ENCODE measurements around the gene SETBP1.

SETBP1 gene

DNA sequence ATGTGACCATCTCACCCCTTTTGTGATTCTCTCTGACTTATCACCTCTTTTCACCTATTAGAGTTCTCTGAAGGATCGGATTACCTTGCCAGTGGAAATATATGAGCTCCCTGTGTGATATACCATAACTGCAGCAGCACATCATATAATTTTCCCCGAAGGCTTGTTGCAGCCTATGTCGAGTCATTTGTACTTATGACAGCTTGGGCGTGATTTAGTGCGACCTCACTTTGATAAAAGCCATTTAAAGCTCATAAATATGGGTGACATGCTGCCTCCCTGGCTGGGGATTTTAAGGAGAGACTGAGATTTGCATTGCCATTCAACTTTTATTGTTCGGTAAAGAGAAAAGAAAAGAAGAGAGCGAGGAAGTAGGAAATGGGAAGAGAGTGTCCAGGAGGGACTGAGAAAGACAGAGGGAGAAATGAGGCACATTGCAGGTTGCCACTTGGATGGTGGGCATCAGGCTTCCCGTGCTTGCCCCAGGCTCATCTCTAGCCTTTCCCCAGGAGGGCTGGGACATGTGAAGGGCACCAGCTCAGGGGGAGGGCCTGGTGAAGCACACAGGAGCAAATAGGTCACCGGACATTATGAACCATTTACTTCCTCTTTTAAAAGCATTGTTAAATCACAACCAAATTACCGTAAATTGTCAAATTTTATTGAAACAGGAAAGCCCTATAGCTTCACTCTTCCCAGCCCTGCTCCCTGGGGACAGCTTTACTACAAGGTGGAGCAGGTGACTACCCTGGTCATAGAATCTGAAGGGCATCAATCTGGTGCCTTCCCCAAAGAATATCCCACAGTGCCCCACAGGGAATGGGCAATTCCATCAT lies 161.3 kb downstream of the SETBP1 start:
- H3K4me3 ChIP-seq (ENCODE audit: low read depth, low read length) = no peak overlapping the region
- POLR2A ChIA-PET = no interaction called here
- H3K4me1 ChIP-seq (ENCODE audit: control insufficient read depth, insufficient read depth, low read length) = peaks cover 20% of the 10 kb centered on the region
- H3K27ac ChIP-seq (ENCODE audit: extremely low read depth, low read depth, low read length) = no peak overlapping the region
- CTCF ChIA-PET = interaction anchor here (0.5 to 0.6 kb wide), 2 partner anchors 77 to 546 kb away, joined by 3 to 4 read pairs; no protein-coding TSS in a partner anchor
- H3K36me3 ChIP-seq (ENCODE audit: control insufficient read depth in 2 of 2, insufficient read depth in 1 of 2, low read length in 2 of 2) = no peaks in the 10 kb centered on the region
- no peaks in the 10 kb centered on the region; the same call in 1 of the 2 replicates for H3K9me3 ChIP-seq (ENCODE audit: control insufficient read depth, insufficient read depth, low read depth, low read length)
- TF ChIP-seq FEZF1 (tag by site-specific recombination; IDR thresholded peaks at IDR 0.05) = peak; percentile 67
- TF ChIP-seq, protein P1, sequence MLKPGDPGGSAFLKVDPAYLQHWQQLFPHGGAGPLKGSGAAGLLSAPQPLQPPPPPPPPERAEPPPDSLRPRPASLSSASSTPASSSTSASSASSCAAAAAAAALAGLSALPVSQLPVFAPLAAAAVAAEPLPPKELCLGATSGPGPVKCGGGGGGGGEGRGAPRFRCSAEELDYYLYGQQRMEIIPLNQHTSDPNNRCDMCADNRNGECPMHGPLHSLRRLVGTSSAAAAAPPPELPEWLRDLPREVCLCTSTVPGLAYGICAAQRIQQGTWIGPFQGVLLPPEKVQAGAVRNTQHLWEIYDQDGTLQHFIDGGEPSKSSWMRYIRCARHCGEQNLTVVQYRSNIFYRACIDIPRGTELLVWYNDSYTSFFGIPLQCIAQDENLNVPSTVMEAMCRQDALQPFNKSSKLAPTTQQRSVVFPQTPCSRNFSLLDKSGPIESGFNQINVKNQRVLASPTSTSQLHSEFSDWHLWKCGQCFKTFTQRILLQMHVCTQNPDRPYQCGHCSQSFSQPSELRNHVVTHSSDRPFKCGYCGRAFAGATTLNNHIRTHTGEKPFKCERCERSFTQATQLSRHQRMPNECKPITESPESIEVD (tag by site-specific recombination; IDR thresholded peaks at IDR 0.05) = peak; percentile 36; the same call in 1 of the 2 replicates
- TF ChIP-seq, protein P2, sequence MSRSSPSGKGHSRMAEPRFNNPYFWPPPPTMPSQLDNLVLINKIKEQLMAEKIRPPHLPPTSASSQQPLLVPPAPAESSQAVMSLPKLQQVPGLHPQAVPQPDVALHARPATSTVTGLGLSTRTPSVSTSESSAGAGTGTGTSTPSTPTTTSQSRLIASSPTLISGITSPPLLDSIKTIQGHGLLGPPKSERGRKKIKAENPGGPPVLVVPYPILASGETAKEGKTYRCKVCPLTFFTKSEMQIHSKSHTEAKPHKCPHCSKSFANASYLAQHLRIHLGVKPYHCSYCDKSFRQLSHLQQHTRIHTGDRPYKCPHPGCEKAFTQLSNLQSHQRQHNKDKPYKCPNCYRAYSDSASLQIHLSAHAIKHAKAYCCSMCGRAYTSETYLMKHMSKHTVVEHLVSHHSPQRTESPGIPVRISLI (tag by site-specific recombination; IDR thresholded peaks at IDR 0.05) = no peak
- TF ChIP-seq ZBTB44 (tag by site-specific recombination; IDR thresholded peaks at IDR 0.05) = no peak
- no peak for TF ChIP-seq ZNF146 (tag by site-specific recombination; IDR thresholded peaks at IDR 0.05)
- no peak for TF ChIP-seq ZNF132 (tag by site-specific recombination; IDR thresholded peaks at IDR 0.05; ENCODE audit: borderline replicate concordance)
- TF ChIP-seq ZNF558 (tag by site-specific recombination; IDR thresholded peaks at IDR 0.05) = no peak
- TF ChIP-seq ZNF529 (tag by site-specific recombination; IDR thresholded peaks at IDR 0.05; ENCODE audit: insufficient replicate concordance) = no peak
- TF ChIP-seq ZNF274 (IDR thresholded peaks at IDR 0.05; ENCODE audit: low read length) = no peak
- TF ChIP-seq ZNF274 (tag by site-specific recombination; IDR thresholded peaks at IDR 0.05; ENCODE audit: borderline replicate concordance) = no peak
- no peak for TF ChIP-seq ZNF548 (tag by site-specific recombination; IDR thresholded peaks at IDR 0.05)
- TF ChIP-seq HOXD13 (CRISPR knock-in tag; IDR thresholded peaks at IDR 0.05; ENCODE audit: borderline replicate concordance) = 0 out of 2 replicates have a peak, but pooled peaks have one; percentile 20
- TF ChIP-seq ZBTB8A (tag by site-specific recombination; IDR thresholded peaks at IDR 0.05) = peak; percentile 14; the same call in 1 of the 2 replicates
- TF ChIP-seq PRDM1 (tag by site-specific recombination; IDR thresholded peaks at IDR 0.05) = no peak
- TF ChIP-seq BCL11B (tag by site-specific recombination; IDR thresholded peaks at IDR 0.05; ENCODE audit: low read depth) = 0 out of 2 replicates have a peak, but pooled peaks have one; percentile 51
- TF ChIP-seq, protein P3, sequence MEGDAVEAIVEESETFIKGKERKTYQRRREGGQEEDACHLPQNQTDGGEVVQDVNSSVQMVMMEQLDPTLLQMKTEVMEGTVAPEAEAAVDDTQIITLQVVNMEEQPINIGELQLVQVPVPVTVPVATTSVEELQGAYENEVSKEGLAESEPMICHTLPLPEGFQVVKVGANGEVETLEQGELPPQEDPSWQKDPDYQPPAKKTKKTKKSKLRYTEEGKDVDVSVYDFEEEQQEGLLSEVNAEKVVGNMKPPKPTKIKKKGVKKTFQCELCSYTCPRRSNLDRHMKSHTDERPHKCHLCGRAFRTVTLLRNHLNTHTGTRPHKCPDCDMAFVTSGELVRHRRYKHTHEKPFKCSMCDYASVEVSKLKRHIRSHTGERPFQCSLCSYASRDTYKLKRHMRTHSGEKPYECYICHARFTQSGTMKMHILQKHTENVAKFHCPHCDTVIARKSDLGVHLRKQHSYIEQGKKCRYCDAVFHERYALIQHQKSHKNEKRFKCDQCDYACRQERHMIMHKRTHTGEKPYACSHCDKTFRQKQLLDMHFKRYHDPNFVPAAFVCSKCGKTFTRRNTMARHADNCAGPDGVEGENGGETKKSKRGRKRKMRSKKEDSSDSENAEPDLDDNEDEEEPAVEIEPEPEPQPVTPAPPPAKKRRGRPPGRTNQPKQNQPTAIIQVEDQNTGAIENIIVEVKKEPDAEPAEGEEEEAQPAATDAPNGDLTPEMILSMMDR (tag by site-specific recombination; IDR thresholded peaks at IDR 0.05) = no peak
- TF ChIP-seq ZNF112 (tag by site-specific recombination; IDR thresholded peaks at IDR 0.05) = no peak
- TF ChIP-seq, protein P4, sequence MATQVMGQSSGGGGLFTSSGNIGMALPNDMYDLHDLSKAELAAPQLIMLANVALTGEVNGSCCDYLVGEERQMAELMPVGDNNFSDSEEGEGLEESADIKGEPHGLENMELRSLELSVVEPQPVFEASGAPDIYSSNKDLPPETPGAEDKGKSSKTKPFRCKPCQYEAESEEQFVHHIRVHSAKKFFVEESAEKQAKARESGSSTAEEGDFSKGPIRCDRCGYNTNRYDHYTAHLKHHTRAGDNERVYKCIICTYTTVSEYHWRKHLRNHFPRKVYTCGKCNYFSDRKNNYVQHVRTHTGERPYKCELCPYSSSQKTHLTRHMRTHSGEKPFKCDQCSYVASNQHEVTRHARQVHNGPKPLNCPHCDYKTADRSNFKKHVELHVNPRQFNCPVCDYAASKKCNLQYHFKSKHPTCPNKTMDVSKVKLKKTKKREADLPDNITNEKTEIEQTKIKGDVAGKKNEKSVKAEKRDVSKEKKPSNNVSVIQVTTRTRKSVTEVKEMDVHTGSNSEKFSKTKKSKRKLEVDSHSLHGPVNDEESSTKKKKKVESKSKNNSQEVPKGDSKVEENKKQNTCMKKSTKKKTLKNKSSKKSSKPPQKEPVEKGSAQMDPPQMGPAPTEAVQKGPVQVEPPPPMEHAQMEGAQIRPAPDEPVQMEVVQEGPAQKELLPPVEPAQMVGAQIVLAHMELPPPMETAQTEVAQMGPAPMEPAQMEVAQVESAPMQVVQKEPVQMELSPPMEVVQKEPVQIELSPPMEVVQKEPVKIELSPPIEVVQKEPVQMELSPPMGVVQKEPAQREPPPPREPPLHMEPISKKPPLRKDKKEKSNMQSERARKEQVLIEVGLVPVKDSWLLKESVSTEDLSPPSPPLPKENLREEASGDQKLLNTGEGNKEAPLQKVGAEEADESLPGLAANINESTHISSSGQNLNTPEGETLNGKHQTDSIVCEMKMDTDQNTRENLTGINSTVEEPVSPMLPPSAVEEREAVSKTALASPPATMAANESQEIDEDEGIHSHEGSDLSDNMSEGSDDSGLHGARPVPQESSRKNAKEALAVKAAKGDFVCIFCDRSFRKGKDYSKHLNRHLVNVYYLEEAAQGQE (tag by site-specific recombination; IDR thresholded peaks at IDR 0.05) = no peak
- TF ChIP-seq SP7 (tag by site-specific recombination; IDR thresholded peaks at IDR 0.05) = peak; percentile 73
- TF ChIP-seq ATF2 (tag by site-specific recombination; IDR thresholded peaks at IDR 0.05; ENCODE audit: low read depth) = 0 out of 2 replicates have a peak, but pooled peaks have one; percentile 6
- TF ChIP-seq, protein P5, sequence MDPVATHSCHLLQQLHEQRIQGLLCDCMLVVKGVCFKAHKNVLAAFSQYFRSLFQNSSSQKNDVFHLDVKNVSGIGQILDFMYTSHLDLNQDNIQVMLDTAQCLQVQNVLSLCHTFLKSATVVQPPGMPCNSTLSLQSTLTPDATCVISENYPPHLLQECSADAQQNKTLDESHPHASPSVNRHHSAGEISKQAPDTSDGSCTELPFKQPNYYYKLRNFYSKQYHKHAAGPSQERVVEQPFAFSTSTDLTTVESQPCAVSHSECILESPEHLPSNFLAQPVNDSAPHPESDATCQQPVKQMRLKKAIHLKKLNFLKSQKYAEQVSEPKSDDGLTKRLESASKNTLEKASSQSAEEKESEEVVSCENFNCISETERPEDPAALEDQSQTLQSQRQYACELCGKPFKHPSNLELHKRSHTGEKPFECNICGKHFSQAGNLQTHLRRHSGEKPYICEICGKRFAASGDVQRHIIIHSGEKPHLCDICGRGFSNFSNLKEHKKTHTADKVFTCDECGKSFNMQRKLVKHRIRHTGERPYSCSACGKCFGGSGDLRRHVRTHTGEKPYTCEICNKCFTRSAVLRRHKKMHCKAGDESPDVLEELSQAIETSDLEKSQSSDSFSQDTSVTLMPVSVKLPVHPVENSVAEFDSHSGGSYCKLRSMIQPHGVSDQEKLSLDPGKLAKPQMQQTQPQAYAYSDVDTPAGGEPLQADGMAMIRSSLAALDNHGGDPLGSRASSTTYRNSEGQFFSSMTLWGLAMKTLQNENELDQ (tag by site-specific recombination; IDR thresholded peaks at IDR 0.05; ENCODE audit: low read depth) = no peak
- TF ChIP-seq ZNF610 (tag by site-specific recombination; IDR thresholded peaks at IDR 0.05; ENCODE audit: borderline replicate concordance) = no peak
- TF ChIP-seq WT1 (tag by site-specific recombination; IDR thresholded peaks at IDR 0.05) = no peak
